GM06990 (cell line): Measurements from ENCODE around the gene UBASH3A.

Experiments used
- DNase-seq: peaks from one replicate; pipeline ENCODE4 v3.0.0-alpha.2; 2011; ENCODE audit not compliant: insufficient read length; ENCODE audit errors: extremely low read depth
- H3K27me3 ChIP-seq: replicated peaks from 2 replicates; pipeline ENCODE4 v1.6.0; 2011; ENCODE audit warnings: low read length; ENCODE audit not compliant: control insufficient read depth, insufficient read depth
- H3K36me3 ChIP-seq: 2 replicates; pipeline ENCODE4 v1.5.1; 2011; ENCODE audit warnings: low read length; ENCODE audit not compliant: control insufficient read depth, insufficient read depth
- H3K4me3 ChIP-seq: replicated peaks from 2 replicates; pipeline ENCODE4 v1.5.1; 2011; ENCODE audit warnings: low read depth, mild to moderate bottlenecking, control low read depth, low read length
- TF ChIP-seq, protein P1 (sequence below): IDR thresholded peaks from 2 replicates; pipeline ENCODE4 v1.5.1; 2011; ENCODE audit warnings: low read length, control low read depth, mild to moderate bottlenecking, inconsistent platforms; ENCODE audit not compliant: insufficient read depth, poor library complexity, severe bottlenecking

Gene UBASH3A

DNA sequence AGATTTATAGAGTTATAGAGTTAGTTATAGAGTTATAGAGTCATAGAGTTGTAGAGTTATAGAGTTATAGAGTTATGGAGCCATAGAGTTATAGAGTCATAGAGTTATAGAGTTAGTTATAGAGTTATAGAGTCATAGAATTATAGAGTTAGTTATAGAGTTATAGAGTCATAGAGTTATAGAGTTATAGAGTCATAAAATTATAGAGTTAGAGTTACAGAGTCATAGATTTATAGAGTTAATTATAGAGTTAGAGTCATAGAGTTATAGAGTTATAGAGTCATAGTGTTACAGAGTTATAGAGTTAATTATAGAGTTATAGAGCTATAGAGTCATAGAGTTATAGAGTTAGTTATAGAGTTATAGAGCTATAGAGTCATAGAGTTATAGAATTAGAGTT is 32.1 kb downstream of the UBASH3A start:
- Histone ChIP-seq H3K27me3 (no peaks in the 10 kb centered on the region), H3K36me3 (no peaks in the 10 kb centered on the region), H3K4me3 (no peak overlapping the region)
- TF ChIP-seq, protein P1, sequence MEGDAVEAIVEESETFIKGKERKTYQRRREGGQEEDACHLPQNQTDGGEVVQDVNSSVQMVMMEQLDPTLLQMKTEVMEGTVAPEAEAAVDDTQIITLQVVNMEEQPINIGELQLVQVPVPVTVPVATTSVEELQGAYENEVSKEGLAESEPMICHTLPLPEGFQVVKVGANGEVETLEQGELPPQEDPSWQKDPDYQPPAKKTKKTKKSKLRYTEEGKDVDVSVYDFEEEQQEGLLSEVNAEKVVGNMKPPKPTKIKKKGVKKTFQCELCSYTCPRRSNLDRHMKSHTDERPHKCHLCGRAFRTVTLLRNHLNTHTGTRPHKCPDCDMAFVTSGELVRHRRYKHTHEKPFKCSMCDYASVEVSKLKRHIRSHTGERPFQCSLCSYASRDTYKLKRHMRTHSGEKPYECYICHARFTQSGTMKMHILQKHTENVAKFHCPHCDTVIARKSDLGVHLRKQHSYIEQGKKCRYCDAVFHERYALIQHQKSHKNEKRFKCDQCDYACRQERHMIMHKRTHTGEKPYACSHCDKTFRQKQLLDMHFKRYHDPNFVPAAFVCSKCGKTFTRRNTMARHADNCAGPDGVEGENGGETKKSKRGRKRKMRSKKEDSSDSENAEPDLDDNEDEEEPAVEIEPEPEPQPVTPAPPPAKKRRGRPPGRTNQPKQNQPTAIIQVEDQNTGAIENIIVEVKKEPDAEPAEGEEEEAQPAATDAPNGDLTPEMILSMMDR = no peak
- no peak for DNase-seq

DNA sequence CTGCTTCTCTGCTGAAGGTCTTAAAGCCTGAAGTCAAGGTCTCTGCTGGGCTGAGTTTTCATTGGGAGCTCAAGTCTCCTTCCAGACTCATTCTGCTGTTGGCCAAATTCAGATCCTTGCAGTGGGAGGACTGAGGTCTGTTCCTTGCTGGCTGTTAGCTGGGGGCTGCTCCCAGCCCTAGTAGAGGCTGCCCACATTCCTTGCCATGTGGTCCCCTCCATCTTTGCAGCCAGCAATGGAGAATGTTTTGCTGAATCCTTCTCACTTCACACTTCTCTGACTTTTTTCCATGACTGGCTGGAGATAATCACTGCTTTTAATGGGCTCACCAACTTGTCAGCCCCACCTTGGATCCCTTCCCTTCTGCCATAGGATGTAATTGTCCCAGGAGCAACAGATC is 33.2 kb downstream of the UBASH3A start:
- H3K4me3 ChIP-seq = no peak overlapping the region
- DNase-seq = no peak
- no peaks in the 10 kb centered on the region for H3K27me3 ChIP-seq
- TF ChIP-seq, protein P1 = no peak
- H3K36me3 ChIP-seq = no peaks in the 10 kb centered on the region

DNA sequence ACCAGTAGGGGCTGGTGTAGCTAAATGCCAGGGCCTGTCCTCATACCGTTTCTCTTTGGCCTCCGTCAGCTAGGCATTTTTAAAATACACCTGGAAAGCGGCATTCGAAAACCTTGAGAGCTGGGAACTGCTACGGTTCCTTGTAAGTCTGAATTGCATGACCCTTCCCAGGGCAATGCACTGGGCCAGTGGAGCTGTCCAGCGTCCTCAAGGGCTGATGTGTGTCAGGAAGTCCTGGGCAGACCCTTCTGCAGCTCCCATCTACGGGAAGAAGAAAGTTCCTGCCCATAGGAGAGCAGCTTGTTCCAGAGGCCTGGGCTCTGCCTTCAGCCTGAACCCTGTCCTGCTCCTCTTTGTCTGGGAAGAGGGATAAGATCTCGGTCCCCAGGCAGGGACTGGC is 34.1 kb downstream of the UBASH3A start:
- no peak overlapping the region for H3K4me3 ChIP-seq
- TF ChIP-seq, protein P1 = no peak
- no peaks in the 10 kb centered on the region for H3K36me3 ChIP-seq
- no peak for DNase-seq
- H3K27me3 ChIP-seq = no peaks in the 10 kb centered on the region

DNA sequence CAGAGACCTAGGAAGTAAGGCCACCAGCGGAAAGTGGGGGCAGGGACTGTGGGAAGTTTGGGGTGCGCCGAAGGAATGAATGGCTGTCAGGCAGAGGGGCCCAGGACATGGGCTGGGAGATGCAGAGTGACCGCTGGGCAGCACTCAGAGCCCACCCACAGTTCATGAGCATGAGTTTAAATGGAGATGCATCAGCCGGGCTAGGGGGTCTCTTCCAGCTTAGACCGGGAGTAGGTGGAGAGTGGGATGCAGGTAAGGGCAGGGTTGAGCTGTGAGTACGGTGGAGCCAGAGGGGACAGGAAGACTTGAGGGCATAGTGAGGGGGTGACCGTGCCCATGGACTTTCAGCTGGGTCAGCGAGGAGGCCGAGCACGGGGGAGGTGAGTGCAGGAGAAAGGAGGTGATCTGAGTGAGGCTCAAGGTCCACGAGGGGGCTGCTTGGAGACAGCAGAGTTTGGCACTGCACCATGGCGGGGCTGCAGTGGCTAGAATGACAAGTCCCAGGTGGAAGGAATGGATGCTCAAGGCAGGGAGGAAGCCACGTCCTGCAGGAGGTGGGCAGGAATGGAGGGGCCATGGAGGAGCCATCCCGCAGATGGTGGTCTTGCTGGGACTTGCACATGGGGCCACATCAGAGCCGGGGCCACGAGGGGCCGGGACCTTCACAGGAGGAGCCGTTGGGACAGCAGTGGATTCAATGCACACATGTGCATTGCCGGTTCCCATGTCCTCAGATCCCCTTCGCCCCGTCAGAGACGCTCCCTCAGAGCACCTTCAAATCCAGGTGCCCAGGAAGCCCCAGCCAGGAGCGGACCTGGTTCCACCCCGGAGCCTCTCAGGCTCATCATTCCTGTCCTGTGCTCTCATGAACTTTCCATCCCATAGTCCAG is 34.9 kb downstream of the UBASH3A start:
- Histone ChIP-seq H3K27me3 (no peaks in the 10 kb centered on the region), H3K4me3 (no peak overlapping the region), H3K36me3 (no peaks in the 10 kb centered on the region)
- TF ChIP-seq, protein P1 = no peak
- DNase-seq = no peak

DNA sequence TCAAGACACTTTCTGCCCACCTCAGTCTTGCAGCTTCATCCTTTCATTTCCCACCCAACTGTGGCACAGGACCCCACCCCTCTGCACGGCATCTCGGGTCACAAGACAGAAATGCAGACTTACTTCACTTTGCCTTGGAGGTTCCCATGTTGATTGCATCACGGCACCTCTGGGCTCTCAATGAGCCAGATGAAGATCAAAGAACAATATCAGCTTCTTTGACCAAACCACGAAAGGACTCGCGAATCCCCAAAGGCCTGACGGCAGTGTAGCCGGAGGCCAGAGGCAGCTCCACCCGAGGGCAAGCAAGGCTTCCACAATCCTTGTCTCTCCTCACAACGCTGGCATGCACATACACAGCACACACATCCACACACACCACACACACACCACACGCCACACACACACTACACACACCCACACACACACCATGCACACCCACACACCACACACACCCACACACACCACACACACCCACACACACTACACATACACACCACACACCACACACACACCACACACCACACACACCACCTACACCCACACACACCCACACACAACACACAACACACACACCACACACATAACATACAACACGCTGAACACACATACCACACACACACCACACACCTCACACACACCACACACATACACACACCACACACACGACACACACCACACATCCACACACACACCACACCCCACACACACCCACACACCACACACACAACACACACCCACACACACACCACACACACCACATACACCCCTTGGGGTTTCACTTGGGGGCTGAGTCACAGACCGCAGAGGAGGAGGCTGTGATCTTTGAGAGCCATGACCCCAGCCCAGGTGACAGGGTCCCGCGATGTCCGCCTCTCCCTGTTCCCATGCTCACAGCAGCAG is 35.8 kb downstream of the UBASH3A start:
- no peaks in the 10 kb centered on the region for H3K27me3 ChIP-seq

More for the DNA sequence above, 35.8 kb downstream of the UBASH3A start:
- Histone ChIP-seq H3K36me3 (no peaks in the 10 kb centered on the region), H3K4me3 (no peak overlapping the region)
- no peak for DNase-seq
- TF ChIP-seq, protein P1 = no peak
